Endothelial cell (in vitro differentiated cells): ENCODE measurements around the gene PANX2. TPM values are rescaled to one million over a fixed set of nuclear protein-coding genes. Genes with fewer than 3 reads are reported as not detected.

ENCODE experiments used
- DNase-seq: peaks from one replicate; pipeline ENCODE4 v3.0.0; 2021; ENCODE audit warnings: low spot score
- H3K27ac Mint-ChIP-seq: one replicate; pipeline ENCODE4 v1.8.0; 2021; ENCODE audit warnings: mixed read lengths, inconsistent platforms; ENCODE audit not compliant: unreplicated experiment
- H3K27me3 Mint-ChIP-seq: one replicate; pipeline ENCODE4 v1.8.0; 2021; ENCODE audit warnings: mild to moderate bottlenecking, moderate library complexity, mixed read lengths, inconsistent platforms; ENCODE audit not compliant: unreplicated experiment
- H3K36me3 Mint-ChIP-seq: one replicate; pipeline ENCODE4 v1.8.0; 2021; ENCODE audit warnings: mild to moderate bottlenecking, low read depth, mixed read lengths, inconsistent platforms; ENCODE audit not compliant: unreplicated experiment
- H3K4me1 Mint-ChIP-seq: one replicate; pipeline ENCODE4 v1.8.0; 2021; ENCODE audit warnings: mild to moderate bottlenecking, mixed read lengths, inconsistent platforms; ENCODE audit not compliant: unreplicated experiment
- H3K4me3 Mint-ChIP-seq: one replicate; pipeline ENCODE4 v1.8.0; 2021; ENCODE audit warnings: mild to moderate bottlenecking, mixed read lengths, inconsistent platforms; ENCODE audit not compliant: unreplicated experiment
- H3K9me3 Mint-ChIP-seq: one replicate; pipeline ENCODE4 v1.8.0; 2021; ENCODE audit warnings: mixed read lengths, inconsistent platforms; ENCODE audit not compliant: unreplicated experiment
- CTCF ChIP-seq: fragments of 200-600 bp; sonication (generic); IDR thresholded peaks from one replicate; pipeline ENCODE4 v1.5.0; 2021; ENCODE audit warnings: antibody characterized with exemption; ENCODE audit not compliant: unreplicated experiment
- total RNA-seq: library from RNA; stranded (reverse); fragmentation: NEBNext Ultra II Directional; extraction: Animal tissue kit (Norgen Biotek cat#: 25700); gene quantifications from one replicate; pipeline ENCODE4 v1.2.1, GENCODE V29; 2021; ENCODE audit not compliant: unreplicated experiment

Gene PANX2
- total RNA-seq, 1 donor from 2014 or later: 0.87 TPM

GRCh38 chr22:50206599-50206998 lies 36.1 kb downstream of the PANX2 start:
- no peak overlapping the region for H3K4me3 Mint-ChIP-seq
- TF ChIP-seq CTCF: peak; percentile 66
- H3K27me3 Mint-ChIP-seq: peaks cover 15% of the 10 kb centered on the region
- H3K9me3 Mint-ChIP-seq: no peaks in the 10 kb centered on the region
- no peak overlapping the region for H3K27ac Mint-ChIP-seq
- peaks cover 6% of the 10 kb centered on the region for H3K4me1 Mint-ChIP-seq
- H3K36me3 Mint-ChIP-seq: peaks cover 18% of the 10 kb centered on the region
- peak; percentile 59 for DNase-seq

- peaks cover 10% of the 10 kb centered on the region for H3K27me3 Mint-ChIP-seq
- no peaks in the 10 kb centered on the region for H3K9me3 Mint-ChIP-seq
- peaks cover 22% of the 10 kb centered on the region for H3K36me3 Mint-ChIP-seq
- H3K4me3 Mint-ChIP-seq: no peak overlapping the region
- DNase-seq: no peak
- peak overlapping the region; percentile 78 for H3K27ac Mint-ChIP-seq
- no peaks in the 10 kb centered on the region for H3K4me1 Mint-ChIP-seq
- no peak for TF ChIP-seq CTCF
These were observed 37.0 kb downstream of the PANX2 start for GRCh38 chr22:50207383-50208140.

- Mint-ChIP-seq H3K4me3 (no peak overlapping the region), H3K9me3 (no peaks in the 10 kb centered on the region), H3K27me3 (peaks cover 9% of the 10 kb centered on the region), H3K27ac (no peak overlapping the region), H3K4me1 (no peaks in the 10 kb centered on the region), H3K36me3 (peaks cover 23% of the 10 kb centered on the region)
- TF ChIP-seq CTCF: no peak
- DNase-seq: no peak
These were observed 38.0 kb downstream of the PANX2 start for GRCh38 chr22:50208430-50208938.

GRCh38 chr22:50208939-50209892 lies 38.7 kb downstream of the PANX2 start:
- H3K4me1 Mint-ChIP-seq: no peaks in the 10 kb centered on the region
- TF ChIP-seq CTCF: no peak
- no peak for DNase-seq
- no peaks in the 10 kb centered on the region for H3K9me3 Mint-ChIP-seq
- no peak overlapping the region for H3K4me3 Mint-ChIP-seq
- no peak overlapping the region for H3K27ac Mint-ChIP-seq
- peaks cover 28% of the 10 kb centered on the region for H3K36me3 Mint-ChIP-seq
- H3K27me3 Mint-ChIP-seq: peaks cover 9% of the 10 kb centered on the region
